Progenitor cell of endocrine pancreas (in vitro differentiated cells): Measurements from ENCODE around the gene IRS2. TPM values are rescaled to one million over a fixed set of nuclear protein-coding genes. Genes with fewer than 3 reads are reported as not detected.
"Not testable (repeated sequence)": the region's sequence is repeated elsewhere in the genome, so short reads cannot be mapped to it uniquely, and the experiment has no call there.

Source experiments
- DNase-seq: peaks from one replicate; pipeline ENCODE4 v3.0.0; 2021; ENCODE audit warnings: low spot score; ENCODE audit not compliant: unreplicated experiment
- H3K27ac Mint-ChIP-seq: 2 replicates; pipeline ENCODE4 v1.8.0; 2021; ENCODE audit warnings: mild to moderate bottlenecking, moderate library complexity, mixed read lengths
- H3K27me3 Mint-ChIP-seq: 2 replicates; pipeline ENCODE4 v1.8.0; 2021; ENCODE audit warnings: mixed read lengths
- H3K36me3 Mint-ChIP-seq: 2 replicates; pipeline ENCODE4 v1.8.0; 2022; ENCODE audit warnings: mixed read lengths; ENCODE audit not compliant: insufficient read depth
- H3K4me1 Mint-ChIP-seq: 2 replicates; pipeline ENCODE4 v1.8.0; 2021; ENCODE audit warnings: low read depth, mixed read lengths
- H3K4me3 Mint-ChIP-seq: 2 replicates; pipeline ENCODE4 v1.8.0; 2021; ENCODE audit warnings: low read depth, mild to moderate bottlenecking, moderate library complexity, mixed read lengths
- H3K9me3 Mint-ChIP-seq: 2 replicates; pipeline ENCODE4 v1.8.0; 2021; ENCODE audit warnings: low read depth, mixed read lengths
- long read RNA-seq: library from polyadenylated mRNA; unstranded; transcript quantifications from one replicate; pipeline ENCODE4 v2.0.0, GENCODE V29; 2020
- total RNA-seq: library from RNA; stranded (reverse); gene quantifications from 2 replicates; pipeline ENCODE4 v1.2.1, GENCODE V29; 2021
- TF ChIP-seq, protein P1 (sequence below): fragments of 200-600 bp; sonication (generic); IDR thresholded peaks from one replicate; pipeline ENCODE4 v1.5.0; 2021; ENCODE audit warnings: antibody characterized with exemption, mild to moderate bottlenecking; ENCODE audit not compliant: unreplicated experiment

IRS2 gene
- total RNA-seq: 11.9 and 12.5 TPM in 2 replicates
- long read RNA-seq: 0 reads

DNA sequence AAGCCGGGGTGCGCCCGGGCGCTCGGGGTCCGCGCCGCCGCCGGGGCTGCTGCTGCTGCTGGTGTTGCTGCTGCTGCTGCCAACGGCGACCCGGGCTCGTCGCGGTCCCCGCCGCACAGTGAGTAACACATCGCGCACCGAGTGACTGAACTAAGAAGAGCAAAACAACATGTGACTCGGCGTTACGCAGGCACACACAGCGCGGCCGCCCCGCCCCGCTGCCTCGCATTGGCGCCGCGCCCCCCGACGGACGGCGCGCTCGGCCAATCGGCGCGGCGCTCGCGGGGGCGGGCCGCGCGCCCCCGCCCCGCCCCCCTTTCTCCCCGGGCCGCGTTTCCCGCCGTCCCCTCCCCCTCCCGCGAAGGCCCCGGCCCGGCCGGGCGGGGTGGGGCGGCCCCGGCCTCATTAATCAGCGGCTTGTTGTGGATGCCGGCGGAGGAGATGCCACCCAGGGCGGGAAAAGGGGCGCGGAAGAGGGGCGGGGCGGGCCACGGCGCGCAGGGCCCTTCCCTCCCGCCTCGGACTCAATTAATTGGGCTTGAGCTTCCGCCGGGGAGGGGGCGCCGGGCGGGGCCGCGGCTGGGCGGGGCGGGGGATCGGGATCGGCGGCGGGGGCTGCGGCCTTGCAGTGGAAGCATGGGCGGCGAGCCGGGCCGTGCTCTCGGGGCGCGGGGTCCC lies at the start of gene IRS2:
IRS2 (minus strand) TSS at position 127 of the 678 bp plus-strand sequence. CDS start 530 bp downstream, outside the sequence.
- peak within 1 kb of the TSS; percentile 84 for H3K4me3 Mint-ChIP-seq
- no peaks in the 10 kb centered on the region for H3K9me3 Mint-ChIP-seq
- H3K27ac Mint-ChIP-seq: peak within 1 kb of the TSS; percentile 95
- TF ChIP-seq, protein P1, sequence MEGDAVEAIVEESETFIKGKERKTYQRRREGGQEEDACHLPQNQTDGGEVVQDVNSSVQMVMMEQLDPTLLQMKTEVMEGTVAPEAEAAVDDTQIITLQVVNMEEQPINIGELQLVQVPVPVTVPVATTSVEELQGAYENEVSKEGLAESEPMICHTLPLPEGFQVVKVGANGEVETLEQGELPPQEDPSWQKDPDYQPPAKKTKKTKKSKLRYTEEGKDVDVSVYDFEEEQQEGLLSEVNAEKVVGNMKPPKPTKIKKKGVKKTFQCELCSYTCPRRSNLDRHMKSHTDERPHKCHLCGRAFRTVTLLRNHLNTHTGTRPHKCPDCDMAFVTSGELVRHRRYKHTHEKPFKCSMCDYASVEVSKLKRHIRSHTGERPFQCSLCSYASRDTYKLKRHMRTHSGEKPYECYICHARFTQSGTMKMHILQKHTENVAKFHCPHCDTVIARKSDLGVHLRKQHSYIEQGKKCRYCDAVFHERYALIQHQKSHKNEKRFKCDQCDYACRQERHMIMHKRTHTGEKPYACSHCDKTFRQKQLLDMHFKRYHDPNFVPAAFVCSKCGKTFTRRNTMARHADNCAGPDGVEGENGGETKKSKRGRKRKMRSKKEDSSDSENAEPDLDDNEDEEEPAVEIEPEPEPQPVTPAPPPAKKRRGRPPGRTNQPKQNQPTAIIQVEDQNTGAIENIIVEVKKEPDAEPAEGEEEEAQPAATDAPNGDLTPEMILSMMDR: no peak
- peak; percentile 92 for DNase-seq
- H3K27me3 Mint-ChIP-seq: peaks cover 13% of the 10 kb centered on the region
- peaks cover 12% of the 10 kb centered on the region for H3K4me1 Mint-ChIP-seq
- peaks cover 4% of the 10 kb centered on the region for H3K36me3 Mint-ChIP-seq

DNA sequence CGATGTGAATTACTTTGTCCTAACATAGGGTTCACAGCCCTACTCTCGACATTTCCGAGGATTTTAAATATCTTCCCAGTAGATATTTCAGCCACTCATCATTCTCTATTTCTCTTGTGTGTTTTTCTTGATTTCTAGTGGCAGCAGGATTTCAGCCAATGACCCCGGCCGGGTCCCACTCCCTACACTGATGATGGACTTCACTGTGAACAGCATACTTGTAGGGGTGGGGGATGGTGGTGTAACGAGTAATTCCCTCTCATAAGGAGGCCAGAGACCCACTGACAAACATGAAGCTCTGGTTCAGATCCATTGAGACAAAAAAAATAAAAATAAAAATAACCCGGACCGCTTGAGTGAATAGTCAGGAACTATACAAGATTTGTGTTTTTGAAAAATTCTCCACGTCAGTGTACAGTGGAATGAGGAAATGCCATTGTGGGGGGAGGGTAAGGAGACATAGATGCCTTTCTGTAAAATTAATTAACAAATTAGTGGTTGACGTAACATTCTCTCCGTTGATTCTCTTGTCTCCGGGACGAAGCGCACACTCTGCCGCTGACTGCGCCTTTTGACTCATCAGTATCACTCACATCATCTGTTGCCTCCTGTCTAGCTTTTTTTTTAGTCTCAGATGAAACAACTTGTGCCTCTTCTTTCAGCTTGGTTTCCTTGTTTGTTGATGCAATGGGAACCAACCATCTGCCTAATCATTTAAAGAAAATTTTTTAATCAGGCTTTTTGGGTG lies 48.8 kb upstream of the IRS2 start:
- H3K36me3 Mint-ChIP-seq: no peaks in the 10 kb centered on the region
- no peak for DNase-seq
- H3K4me1 Mint-ChIP-seq: peaks cover 28% of the 10 kb centered on the region
- H3K27me3 Mint-ChIP-seq: no peaks in the 10 kb centered on the region
- TF ChIP-seq, protein P1: no peak
- no peak overlapping the region for H3K4me3 Mint-ChIP-seq
- peak overlapping the region; percentile 71 for H3K27ac Mint-ChIP-seq
- H3K9me3 Mint-ChIP-seq: peaks cover 3% of the 10 kb centered on the region

DNA sequence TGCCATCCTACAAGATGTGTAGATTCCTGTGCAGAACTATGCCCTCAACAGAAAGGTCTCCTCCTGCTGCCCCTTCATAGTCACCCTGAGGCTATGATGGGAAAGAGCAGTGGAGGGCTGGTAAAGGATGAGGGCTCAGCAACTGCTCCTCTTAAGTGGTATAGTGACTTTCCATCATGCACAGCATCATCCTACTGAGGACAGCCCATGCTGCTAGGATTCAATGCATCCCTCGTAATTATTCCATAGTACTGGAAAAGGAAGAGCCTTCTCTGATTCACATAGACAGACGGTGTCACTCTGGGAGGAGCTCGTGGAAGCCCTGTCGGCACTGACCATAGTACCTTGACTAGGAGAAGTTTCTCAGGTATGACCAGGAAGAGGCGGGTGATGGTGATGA lies 47.6 kb upstream of the IRS2 start:
- peaks cover 3% of the 10 kb centered on the region for H3K9me3 Mint-ChIP-seq
- no peak overlapping the region for H3K4me3 Mint-ChIP-seq
- TF ChIP-seq, protein P1: no peak
- H3K36me3 Mint-ChIP-seq: no peaks in the 10 kb centered on the region
- H3K27me3 Mint-ChIP-seq: no peaks in the 10 kb centered on the region
- DNase-seq: no peak
- peaks cover 25% of the 10 kb centered on the region for H3K4me1 Mint-ChIP-seq
- no peak overlapping the region for H3K27ac Mint-ChIP-seq

GRCh38 chr13:109833071-109833470 lies 46.7 kb upstream of the IRS2 start:
- no peak for DNase-seq
- TF ChIP-seq, protein P1: no peak
- H3K4me1 Mint-ChIP-seq: peaks cover 25% of the 10 kb centered on the region
- no peaks in the 10 kb centered on the region for H3K27me3 Mint-ChIP-seq
- peaks cover 4% of the 10 kb centered on the region for H3K9me3 Mint-ChIP-seq
- no peak overlapping the region for H3K4me3 Mint-ChIP-seq
- no peak overlapping the region for H3K27ac Mint-ChIP-seq
- H3K36me3 Mint-ChIP-seq: no peaks in the 10 kb centered on the region

GRCh38 chr13:109828591-109829316 lies 42.4 kb upstream of the IRS2 start:
- not testable (repeated sequence) for DNase-seq, H3K4me1 Mint-ChIP-seq

GRCh38 chr13:109823201-109823600 lies 36.8 kb upstream of the IRS2 start:
- not testable (repeated sequence) for H3K27ac Mint-ChIP-seq

More at GRCh38 chr13:109828591-109829316, 42.4 kb upstream of the IRS2 start:
- not testable (repeated sequence) for H3K36me3 Mint-ChIP-seq, H3K27ac Mint-ChIP-seq, H3K27me3 Mint-ChIP-seq, H3K4me3 Mint-ChIP-seq
- peaks cover 14% of the 10 kb centered on the region for H3K9me3 Mint-ChIP-seq

More at GRCh38 chr13:109823201-109823600, 36.8 kb upstream of the IRS2 start:
- H3K4me3 Mint-ChIP-seq, H3K27me3 Mint-ChIP-seq, H3K4me1 Mint-ChIP-seq, DNase-seq, H3K36me3 Mint-ChIP-seq: not testable (repeated sequence)
- peaks cover 11% of the 10 kb centered on the region for H3K9me3 Mint-ChIP-seq
